Ecto neural progenitor cell (in vitro differentiated cells): ENCODE data around the gene GRAMD4.
"Not testable (repeated sequence)": the region's sequence is repeated elsewhere in the genome, so short reads cannot be mapped to it uniquely, and the experiment has no call there.

Experiments used
- DNase-seq: peaks from one replicate; pipeline ENCODE4 v3.0.0-alpha.2; 2018; ENCODE audit warnings: low spot score

Gene GRAMD4

GRCh38 chr22:46637711-46638600, 17.8 kb downstream of the GRAMD4 start:
- DNase-seq = no peak

- DNase-seq = no peak
Measured at GRCh38 chr22:46638601-46639431, 18.6 kb downstream of the GRAMD4 start.

- DNase-seq = no peak
Measured at GRCh38 chr22:46639843-46640242, 19.7 kb downstream of the GRAMD4 start.

GRCh38 chr22:46640293-46641055, 20.3 kb downstream of the GRAMD4 start:
- DNase-seq = no peak

- DNase-seq = no peak
Measured at GRCh38 chr22:46641811-46642266, 21.7 kb downstream of the GRAMD4 start.

GRCh38 chr22:46642840-46643480, 22.8 kb downstream of the GRAMD4 start:
- not testable (repeated sequence) for DNase-seq

GRCh38 chr22:46646531-46647215, 26.5 kb downstream of the GRAMD4 start:
- DNase-seq = no peak

- not testable (repeated sequence) for DNase-seq
Measured at GRCh38 chr22:46648225-46648820, 28.1 kb downstream of the GRAMD4 start.

GRCh38 chr22:46649141-46650077, 29.2 kb downstream of the GRAMD4 start:
- DNase-seq = no peak

GRCh38 chr22:46650078-46650810, 30.1 kb downstream of the GRAMD4 start:
- DNase-seq = no peak

- no peak for DNase-seq
Measured at GRCh38 chr22:46651316-46651715, 31.1 kb downstream of the GRAMD4 start.

- DNase-seq = no peak
Measured at GRCh38 chr22:46652081-46652846, 32.1 kb downstream of the GRAMD4 start.

GRCh38 chr22:46652847-46653331, 32.7 kb downstream of the GRAMD4 start:
- no peak for DNase-seq

- no peak for DNase-seq
Measured at GRCh38 chr22:46653596-46653995, 33.4 kb downstream of the GRAMD4 start.

GRCh38 chr22:46654426-46654825, 34.2 kb downstream of the GRAMD4 start:
- no peak for DNase-seq

- DNase-seq = no peak
Measured at GRCh38 chr22:46654927-46655595, 34.9 kb downstream of the GRAMD4 start.
